ENCODE results near the gene SLC34A1.

DNA sequence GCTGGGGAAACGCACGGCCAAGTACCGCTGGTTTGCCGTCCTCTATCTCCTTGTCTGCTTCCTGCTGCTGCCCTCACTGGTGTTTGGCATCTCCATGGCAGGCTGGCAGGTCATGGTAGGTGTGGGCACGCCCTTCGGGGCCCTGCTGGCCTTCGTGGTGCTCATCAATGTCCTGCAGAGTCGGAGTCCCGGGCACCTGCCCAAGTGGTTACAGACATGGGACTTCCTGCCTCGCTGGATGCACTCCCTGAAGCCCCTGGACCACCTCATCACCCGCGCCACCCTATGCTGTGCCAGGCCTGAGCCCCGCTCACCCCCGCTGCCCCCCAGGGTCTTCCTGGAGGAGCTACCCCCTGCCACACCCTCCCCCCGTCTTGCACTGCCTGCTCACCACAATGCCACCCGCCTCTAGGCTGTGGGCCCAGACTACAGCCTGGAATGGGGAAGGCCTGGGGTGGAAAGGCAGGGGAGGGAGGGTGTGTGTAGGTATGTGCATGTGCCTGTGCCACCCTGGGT lies 13.7 kb downstream of the SLC34A1 start:
- no peak for TF ChIP-seq EZH2 (IDR thresholded peaks at IDR 0.05)
- no peak for TF ChIP-seq POLR2AphosphoS5 (IDR thresholded peaks at IDR 0.05; ENCODE audit: borderline replicate concordance, low read depth, low read length)
- TF ChIP-seq FOXP2 (optimal IDR thresholded peaks at IDR 0.05; ENCODE audit: control extremely low read depth, extremely low read length, insufficient read depth), result no peak
